Naive thymus-derived CD4-positive, alpha-beta T cell (primary cell): Measurements from ENCODE around the gene PPP1R26. TPM values are rescaled to one million over a fixed set of nuclear protein-coding genes. Genes with fewer than 3 reads are reported as not detected.
"Not testable (repeated sequence)": the region's sequence is repeated elsewhere in the genome, so short reads cannot be mapped to it uniquely, and the experiment has no call there.

Source experiments
- ATAC-seq: fragments of 150-1000 bp; cut with Tn5 transposase; 2 replicates; pipeline ENCODE4 v1.10.0; 2021; ENCODE audit warnings: mild to moderate bottlenecking, moderate library complexity
- CTCF ChIA-PET: fragments of 350-600 bp; sonication (Branson Sonifier 250); formaldehyde crosslinking; loops from one replicate; lab custom pipeline; 2021; ENCODE audit warnings: antibody characterized with exemption; lab: Charles Lee
- POLR2A ChIA-PET: fragments of 350-600 bp; sonication (Branson Sonifier 250); formaldehyde crosslinking; loops from one replicate; lab custom pipeline; 2021; ENCODE audit warnings: antibody characterized with exemption, inconsistent platforms; lab: Charles Lee
- DNase-seq, 9 donors: peaks; one replicate each; pipeline versions ENCODE4 v3.0.0 to v3.0.0-alpha.2; 2020 to 2022; ENCODE audit warnings: mixed read lengths in 1 of 9
- H3K27ac ChIP-seq: one replicate; pipeline ENCODE4 v1.7.0; 2013; ENCODE audit warnings: mild to moderate bottlenecking, low read depth, low read length, moderate library complexity
- H3K27me3 ChIP-seq, 2 donors: one replicate each; pipeline ENCODE4 v1.7.0; 2013; ENCODE audit warnings: low read length in 2 of 2, mild to moderate bottlenecking in 2 of 2, moderate library complexity in 2 of 2; ENCODE audit not compliant: control insufficient read depth in 2 of 2, insufficient read depth in 2 of 2
- H3K36me3 ChIP-seq, 3 experiments: 1 replicate in 2 of 3; 2 replicates in 1 of 3; pipeline ENCODE4 v1.7.0; 2013; ENCODE audit warnings: low read length in 3 of 3, mild to moderate bottlenecking in 3 of 3, moderate library complexity in 1 of 3; ENCODE audit not compliant: insufficient read depth in 3 of 3, control insufficient read depth in 2 of 3
- H3K4me1 ChIP-seq, 2 donors: one replicate each; pipeline ENCODE4 v1.7.0; 2013; ENCODE audit warnings: low read length in 2 of 2, mild to moderate bottlenecking in 2 of 2, moderate library complexity in 1 of 2; ENCODE audit not compliant: control insufficient read depth in 2 of 2, insufficient read depth in 2 of 2
- H3K4me3 ChIP-seq: 2 replicates; pipeline ENCODE4 v1.7.0; 2013; ENCODE audit warnings: mild to moderate bottlenecking, low read length
- H3K9me3 ChIP-seq, 3 experiments: 1 replicate in 2 of 3; 2 replicates in 1 of 3; pipeline ENCODE4 v1.7.0; 2013; ENCODE audit warnings: low read length in 3 of 3; ENCODE audit not compliant: control insufficient read depth in 2 of 3
- H3K27ac Mint-ChIP-seq, 9 donors: one replicate each; pipeline ENCODE4 v1.8.0; 2020 to 2022; ENCODE audit warnings: mixed read lengths in 9 of 9, mild to moderate bottlenecking in 8 of 9, moderate library complexity in 5 of 9, inconsistent platforms in 2 of 9
- H3K27me3 Mint-ChIP-seq, 5 donors: one replicate each; pipeline ENCODE4 v1.8.0; 2021 to 2022; ENCODE audit warnings: mixed read lengths in 5 of 5, mild to moderate bottlenecking in 1 of 5
- H3K36me3 Mint-ChIP-seq, 5 donors: one replicate each; pipeline ENCODE4 v1.8.0; 2020 to 2022; ENCODE audit warnings: mixed read lengths in 5 of 5, mild to moderate bottlenecking in 3 of 5, inconsistent platforms in 1 of 5
- H3K4me1 Mint-ChIP-seq, 7 donors: one replicate each; pipeline ENCODE4 v1.8.0; 2020 to 2022; ENCODE audit warnings: mixed read lengths in 7 of 7, mild to moderate bottlenecking in 3 of 7, inconsistent platforms in 1 of 7
- H3K4me3 Mint-ChIP-seq, 10 donors: one replicate each; pipeline ENCODE4 v1.8.0; 2020 to 2022; ENCODE audit warnings: mild to moderate bottlenecking in 10 of 10, mixed read lengths in 10 of 10, moderate library complexity in 6 of 10, inconsistent platforms in 2 of 10
- H3K9me3 Mint-ChIP-seq, 11 donors: one replicate each; pipeline ENCODE4 v1.8.0; 2020 to 2022; ENCODE audit warnings: mixed read lengths in 11 of 11, mild to moderate bottlenecking in 4 of 11, inconsistent platforms in 1 of 11, moderate library complexity in 1 of 11
- intact Hi-C, 2 donors: fragments of 100-400 bp; cut with micrococcal nuclease; formaldehyde crosslinking; loops; one replicate each; pipeline ENCODE4 v1.15.1; 2023
- polyA plus RNA-seq, 2 donors: library from polyadenylated mRNA; unstranded; fragments of 300-500 nt; fragmentation: Illumina TruSeq; gene quantifications; one replicate each; pipeline ENCODE4 v1.2.3, GENCODE V29; 2021
- total RNA-seq, 6 experiments: library from RNA in 5 of 6; stranded (reverse) in 5 of 6; gene quantifications; 1 replicate in 5 of 6; 2 replicates in 1 of 6; pipeline ENCODE4 v1.2.3 and lab custom pipeline; 2021 to 2026

PPP1R26 gene
- total and polyA plus RNA-seq, 7 experiments from 2014 or later = 0.05 to 5.6 (median 0.19) TPM; not detected in 2

GRCh38 chr9:135525241-135526088 is 45.9 kb downstream of the PPP1R26 start:
- intact Hi-C loops = no loop called here
- ATAC-seq = no peak
- POLR2A ChIA-PET = no interaction called here

DNA sequence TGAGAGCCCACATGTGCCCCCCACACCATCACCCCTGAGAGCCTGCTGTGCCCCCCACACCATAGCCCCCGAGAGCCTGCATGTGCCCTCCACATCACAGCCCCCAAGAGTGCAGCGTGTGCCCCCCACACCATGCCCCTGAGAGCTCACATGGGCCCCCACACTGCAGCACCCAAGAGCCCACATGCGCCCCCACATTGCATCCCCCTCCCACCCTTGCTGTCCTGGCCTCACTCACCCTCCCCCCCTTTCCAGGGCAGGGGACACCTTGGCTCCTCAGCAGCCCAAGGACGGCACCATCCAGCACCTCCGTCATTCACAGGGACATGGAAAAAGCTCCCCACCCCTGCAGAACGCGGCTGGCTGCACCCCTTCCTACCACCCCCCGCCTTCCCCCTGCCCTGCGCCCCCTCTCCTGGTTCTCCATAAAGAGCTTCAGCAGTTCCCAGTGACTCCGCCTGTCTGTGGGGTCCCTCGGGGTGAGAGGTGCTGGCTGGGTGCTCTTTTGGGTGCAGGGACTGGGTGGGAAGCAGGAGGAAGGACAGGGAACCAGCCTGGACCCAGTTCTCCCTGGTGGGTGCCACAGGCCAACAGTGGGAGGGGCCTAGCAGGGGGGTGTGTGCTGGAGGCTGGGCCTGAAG is 46.6 kb downstream of the PPP1R26 start:
- no peak overlapping the region for H3K4me3 Mint-ChIP-seq
- peaks cover 0 to 2% (median 0%) of the 10 kb centered on the region in 7 donors for H3K4me1 Mint-ChIP-seq
- Histone ChIP-seq H3K27me3 (no peaks in the 10 kb centered on the region), H3K4me3 (no peak overlapping the region), H3K36me3 (no peaks in the 10 kb centered on the region), H3K27ac (no peak overlapping the region), H3K4me1 (no peaks in the 10 kb centered on the region), H3K9me3 (no peaks in the 10 kb centered on the region)
- H3K9me3 Mint-ChIP-seq = no peaks in the 10 kb centered on the region
- ChIA-PET POLR2A (no interaction called here), CTCF (no interaction called here)
- DNase-seq (no peak), ATAC-seq (no peak)
- intact Hi-C loops = no loop called here
- peaks cover 0 to 12% (median under 1%) of the 10 kb centered on the region in 5 donors for H3K27me3 Mint-ChIP-seq
- H3K36me3 Mint-ChIP-seq = no peaks in the 10 kb centered on the region
- no peak overlapping the region for H3K27ac Mint-ChIP-seq

More at GRCh38 chr9:135525241-135526088, 45.9 kb downstream of the PPP1R26 start:
- H3K27me3 Mint-ChIP-seq = peaks cover 0 to 6% (median 4%) of the 10 kb centered on the region in 5 donors
- H3K9me3 Mint-ChIP-seq = no peaks in the 10 kb centered on the region
- H3K36me3 Mint-ChIP-seq = no peaks in the 10 kb centered on the region
- peaks cover 0 to 2% (median 0%) of the 10 kb centered on the region in 7 donors for H3K4me1 Mint-ChIP-seq
- Histone ChIP-seq H3K27ac (no peak overlapping the region), H3K27me3 (no peaks in the 10 kb centered on the region), H3K4me3 (no peak overlapping the region), H3K4me1 (no peaks in the 10 kb centered on the region), H3K9me3 (no peaks in the 10 kb centered on the region), H3K36me3 (no peaks in the 10 kb centered on the region)
- H3K4me3 Mint-ChIP-seq = no peak overlapping the region
- DNase-seq = no peak
- CTCF ChIA-PET = no interaction called here
- no peak overlapping the region for H3K27ac Mint-ChIP-seq

GRCh38 chr9:135526730-135527571 is 47.4 kb downstream of the PPP1R26 start:
- intact Hi-C loops = no loop called here
- ChIA-PET CTCF (no interaction called here), POLR2A (no interaction called here)
- Mint-ChIP-seq H3K4me3 (no peak overlapping the region), H3K27me3 (peaks cover 0 to 16% (median 7%) of the 10 kb centered on the region in 5 donors), H3K4me1 (peaks cover 0 to 2% (median 0%) of the 10 kb centered on the region in 7 donors), H3K9me3 (no peaks in the 10 kb centered on the region), H3K27ac (no peak overlapping the region), H3K36me3 (no peaks in the 10 kb centered on the region)
- H3K27me3 ChIP-seq = no peaks in the 10 kb centered on the region
- H3K4me1 ChIP-seq = no peaks in the 10 kb centered on the region
- ATAC-seq = no peak
- H3K36me3 ChIP-seq = no peaks in the 10 kb centered on the region
- DNase-seq = no peak
- H3K9me3 ChIP-seq = no peaks in the 10 kb centered on the region
- H3K4me3 ChIP-seq = no peak overlapping the region
- H3K27ac ChIP-seq = no peak overlapping the region

DNA sequence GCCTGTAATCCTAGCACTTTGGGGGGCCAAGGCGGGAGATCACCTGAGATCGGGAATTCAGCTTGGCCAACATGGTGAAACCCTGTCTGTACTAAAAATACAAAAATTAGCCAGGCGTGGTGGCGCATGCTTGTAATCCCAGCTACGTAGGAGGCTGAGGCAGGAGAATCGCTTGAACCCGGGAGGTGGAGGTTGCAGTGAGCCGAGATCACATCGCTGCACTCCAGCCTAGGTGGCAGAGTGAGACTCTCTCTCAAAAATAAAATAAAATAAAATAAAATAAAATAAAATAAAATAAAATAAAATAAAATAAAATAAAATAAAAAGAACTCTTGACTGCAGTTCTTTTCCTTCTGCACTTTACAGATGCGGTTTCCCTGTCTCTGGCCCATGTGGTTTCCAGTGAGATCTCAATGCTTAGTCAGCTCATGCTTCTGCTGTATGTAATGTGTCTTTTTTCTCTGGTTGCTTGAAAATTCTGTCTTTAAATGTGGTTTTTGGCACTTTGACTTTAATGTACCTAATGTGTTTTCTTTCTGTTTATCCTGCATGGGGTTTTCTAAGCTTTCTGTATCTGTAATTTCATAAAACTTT is 49.4 kb downstream of the PPP1R26 start:
- H3K27ac ChIP-seq, POLR2A ChIA-PET, H3K27me3 ChIP-seq, CTCF ChIA-PET, ATAC-seq, H3K36me3 ChIP-seq, DNase-seq, H3K9me3 ChIP-seq, intact Hi-C loops, H3K4me3 ChIP-seq, H3K9me3 Mint-ChIP-seq, H3K4me1 Mint-ChIP-seq, H3K4me1 ChIP-seq, H3K27ac Mint-ChIP-seq, H3K4me3 Mint-ChIP-seq, H3K36me3 Mint-ChIP-seq: not testable (repeated sequence)
- peaks cover 0 to 17% (median 9%) of the 10 kb centered on the region in 5 donors for H3K27me3 Mint-ChIP-seq

DNA sequence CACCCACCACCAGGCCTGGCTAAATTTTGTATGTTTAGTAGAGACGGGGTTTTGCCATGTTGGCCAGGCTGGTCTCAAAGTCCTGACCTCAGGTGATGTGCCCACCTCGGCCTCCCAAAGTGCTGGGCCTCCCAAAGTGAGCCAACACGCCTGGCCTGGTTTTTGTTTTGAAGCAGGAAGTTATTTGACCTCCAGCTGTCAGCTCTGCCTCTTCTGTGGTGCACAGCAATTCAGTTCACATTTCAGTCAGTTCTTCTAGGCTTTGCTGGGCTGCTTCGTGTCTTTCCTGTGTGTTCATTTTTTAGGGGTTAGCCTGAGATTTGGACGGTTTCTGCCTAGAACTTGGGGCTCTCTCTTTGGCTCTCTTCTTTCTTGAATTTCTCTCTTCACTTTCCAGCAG is 50.6 kb downstream of the PPP1R26 start:
- Mint-ChIP-seq H3K4me1 (peaks cover 0 to 2% (median 0%) of the 10 kb centered on the region in 7 donors), H3K27me3 (peaks cover 3 to 24% (median 18%) of the 10 kb centered on the region in 5 donors), H3K9me3 (no peaks in the 10 kb centered on the region), H3K36me3 (no peaks in the 10 kb centered on the region), H3K4me3 (no peak overlapping the region), H3K27ac (no peak overlapping the region)
- no peak overlapping the region for H3K27ac ChIP-seq
- H3K4me3 ChIP-seq = no peak overlapping the region
- CTCF ChIA-PET = no interaction called here
- H3K36me3 ChIP-seq = no peaks in the 10 kb centered on the region
- no peaks in the 10 kb centered on the region for H3K27me3 ChIP-seq
- DNase-seq (no peak), ATAC-seq (no peak)
- H3K9me3 ChIP-seq = no peaks in the 10 kb centered on the region
- POLR2A ChIA-PET = no interaction called here
- no peaks in the 10 kb centered on the region for H3K4me1 ChIP-seq
- intact Hi-C loops = no loop called here

DNA sequence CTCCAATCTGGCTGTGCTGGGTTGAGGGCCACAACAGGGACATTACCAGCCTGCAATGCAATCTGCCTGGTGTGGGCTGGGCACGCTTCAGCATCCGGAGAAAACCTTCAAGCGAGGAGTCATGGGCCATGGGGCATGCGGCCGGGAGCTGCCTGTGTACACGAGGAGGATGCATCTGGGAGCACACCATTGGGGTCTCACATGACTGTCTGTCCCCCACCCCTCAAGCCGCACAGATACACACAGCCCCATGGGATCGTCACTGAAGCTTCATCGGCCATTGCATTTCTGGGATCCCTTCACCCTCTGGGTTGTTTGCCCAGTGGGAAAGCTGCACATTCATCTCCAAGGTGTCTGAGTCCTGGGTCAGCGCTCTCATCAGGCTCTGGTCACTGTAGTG is 51.5 kb downstream of the PPP1R26 start:
- intact Hi-C loops = no loop called here
- no peak overlapping the region for H3K27ac ChIP-seq
- no peaks in the 10 kb centered on the region for H3K36me3 ChIP-seq
- H3K4me3 ChIP-seq = no peak overlapping the region
- H3K36me3 Mint-ChIP-seq = no peaks in the 10 kb centered on the region
- peaks cover 0 to 2% (median 0%) of the 10 kb centered on the region in 7 donors for H3K4me1 Mint-ChIP-seq
- peaks cover 3 to 24% (median 18%) of the 10 kb centered on the region in 5 donors for H3K27me3 Mint-ChIP-seq
- DNase-seq = no peak
- no peaks in the 10 kb centered on the region for H3K4me1 ChIP-seq
- H3K27me3 ChIP-seq = no peaks in the 10 kb centered on the region
- ChIA-PET POLR2A (no interaction called here), CTCF (no interaction called here)
- H3K9me3 Mint-ChIP-seq = no peaks in the 10 kb centered on the region
- H3K4me3 Mint-ChIP-seq = no peak overlapping the region
- no peaks in the 10 kb centered on the region for H3K9me3 ChIP-seq
- no peak for ATAC-seq
- H3K27ac Mint-ChIP-seq = no peak overlapping the region
